ENCODE results near the gene SMC1B.
"Not testable (repeated sequence)": the region's sequence is repeated elsewhere in the genome, so short reads cannot be mapped to it uniquely, and the experiment has no call there.

The SMC1B gene

GRCh38 chr22:45442116-45442515 is 28.7 kb upstream of the SMC1B start:
- DNase-seq, result no peak

- DNase-seq, result no peak
Observed at GRCh38 chr22:45441138-45441537, 27.7 kb upstream of the SMC1B start.

GRCh38 chr22:45440688-45441087 is 27.3 kb upstream of the SMC1B start:
- DNase-seq, result not testable (repeated sequence)

GRCh38 chr22:45438336-45438735 is 24.9 kb upstream of the SMC1B start:
- DNase-seq, result peak; percentile 18

- peak; percentile 14 for DNase-seq
Observed at GRCh38 chr22:45436871-45437517, 23.6 kb upstream of the SMC1B start.

GRCh38 chr22:45435544-45436139 is 22.2 kb upstream of the SMC1B start:
- peak; percentile 90 for DNase-seq

GRCh38 chr22:45434981-45435380 is 21.6 kb upstream of the SMC1B start:
- DNase-seq, result no peak

- no peak for DNase-seq
Observed at GRCh38 chr22:45430871-45431270, 17.5 kb upstream of the SMC1B start.

- no peak for DNase-seq
Observed at GRCh38 chr22:45429981-45430775, 16.8 kb upstream of the SMC1B start.

- DNase-seq, result no peak
Observed at GRCh38 chr22:45429424-45429823, 16.0 kb upstream of the SMC1B start.

- no peak for DNase-seq
Observed at GRCh38 chr22:45428391-45429385, 15.3 kb upstream of the SMC1B start.

- no peak for DNase-seq
Observed at GRCh38 chr22:45427114-45427513, 13.7 kb upstream of the SMC1B start.

GRCh38 chr22:45426387-45426786 is 13.0 kb upstream of the SMC1B start:
- no peak for DNase-seq

- no peak for DNase-seq
Observed at GRCh38 chr22:45425531-45426265, 12.3 kb upstream of the SMC1B start.

- DNase-seq, result no peak
Observed at GRCh38 chr22:45425101-45425500, 11.7 kb upstream of the SMC1B start.

GRCh38 chr22:45424241-45424731 is 10.9 kb upstream of the SMC1B start:
- DNase-seq, result no peak

- DNase-seq, result no peak
Observed at GRCh38 chr22:45423524-45423923, 10.1 kb upstream of the SMC1B start.

GRCh38 chr22:45422237-45422983 is 9.0 kb upstream of the SMC1B start:
- no peak for DNase-seq

GRCh38 chr22:45421349-45422055 is 8.1 kb upstream of the SMC1B start:
- no peak for DNase-seq

- DNase-seq, result no peak
Observed at GRCh38 chr22:45420539-45420938, 7.1 kb upstream of the SMC1B start.
